ENCODE data around the gene QKI.

DNA sequence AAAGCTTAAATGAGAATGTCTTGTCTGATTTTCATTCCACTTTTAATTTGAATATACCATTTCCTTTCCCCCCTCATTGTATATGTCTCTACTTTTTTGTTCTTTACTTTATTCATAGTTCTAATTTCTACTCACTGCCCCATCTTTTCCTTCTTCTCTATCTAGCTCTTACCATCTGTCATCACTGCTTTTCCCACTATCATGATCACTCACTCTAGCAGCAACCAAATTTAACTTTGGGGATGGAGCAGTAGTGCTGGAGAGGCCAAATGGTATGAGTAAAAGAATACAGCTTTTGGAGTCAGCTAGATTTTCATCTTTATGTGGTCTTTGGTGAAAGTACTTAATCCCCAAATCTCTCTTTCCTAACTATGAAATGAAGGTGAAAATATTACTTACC, 25.5 kb downstream of the QKI start:
- no peak for TF ChIP-seq EZH2 (IDR thresholded peaks at IDR 0.05; ENCODE audit: low read length, missing control alignments)
- TF ChIP-seq, protein P1, sequence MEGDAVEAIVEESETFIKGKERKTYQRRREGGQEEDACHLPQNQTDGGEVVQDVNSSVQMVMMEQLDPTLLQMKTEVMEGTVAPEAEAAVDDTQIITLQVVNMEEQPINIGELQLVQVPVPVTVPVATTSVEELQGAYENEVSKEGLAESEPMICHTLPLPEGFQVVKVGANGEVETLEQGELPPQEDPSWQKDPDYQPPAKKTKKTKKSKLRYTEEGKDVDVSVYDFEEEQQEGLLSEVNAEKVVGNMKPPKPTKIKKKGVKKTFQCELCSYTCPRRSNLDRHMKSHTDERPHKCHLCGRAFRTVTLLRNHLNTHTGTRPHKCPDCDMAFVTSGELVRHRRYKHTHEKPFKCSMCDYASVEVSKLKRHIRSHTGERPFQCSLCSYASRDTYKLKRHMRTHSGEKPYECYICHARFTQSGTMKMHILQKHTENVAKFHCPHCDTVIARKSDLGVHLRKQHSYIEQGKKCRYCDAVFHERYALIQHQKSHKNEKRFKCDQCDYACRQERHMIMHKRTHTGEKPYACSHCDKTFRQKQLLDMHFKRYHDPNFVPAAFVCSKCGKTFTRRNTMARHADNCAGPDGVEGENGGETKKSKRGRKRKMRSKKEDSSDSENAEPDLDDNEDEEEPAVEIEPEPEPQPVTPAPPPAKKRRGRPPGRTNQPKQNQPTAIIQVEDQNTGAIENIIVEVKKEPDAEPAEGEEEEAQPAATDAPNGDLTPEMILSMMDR (conservative IDR thresholded peaks at IDR 0.05 in 1 of 2, IDR thresholded peaks at IDR 0.05 in 1 of 2; ENCODE audit: low read depth in 1 of 2, low read length in 2 of 2), result no peak
